Measurements from ENCODE around the gene ACAA1. TPM values are rescaled to one million over a fixed set of nuclear protein-coding genes. Genes with fewer than 3 reads are reported as not detected.

ACAA1 gene
- total and polyA plus RNA-seq, 10 of the 15 experiments (the other 5 are each of a cell fraction or from before 2014, with no cell fraction given) = 5.7 to 85.4 (median 60.6) TPM

DNA sequence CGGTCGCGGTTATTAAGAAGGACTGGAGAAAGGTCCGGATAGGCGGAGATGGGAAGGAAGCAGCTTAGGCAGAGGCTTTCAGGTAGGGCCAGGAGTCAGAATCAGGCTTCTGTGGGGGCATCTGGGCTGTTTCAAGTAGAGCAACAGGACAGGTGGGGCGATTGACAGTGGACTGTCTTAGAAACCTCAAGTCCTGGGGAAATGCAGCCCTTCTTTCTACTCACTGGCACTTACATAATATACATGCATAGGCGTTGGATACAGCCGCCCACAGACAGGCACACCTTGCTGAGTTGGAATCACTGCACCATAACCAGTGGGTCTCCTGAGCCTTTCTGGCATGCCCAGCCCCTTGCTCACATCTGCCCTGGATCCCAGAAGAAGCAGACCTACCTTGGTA is 2.3 kb upstream of the ACAA1 start:
- Histone ChIP-seq H3K4me2 (ENCODE audit: control insufficient read depth, insufficient read depth) (peak overlapping the region; percentile 99), H3K4me3 (peak overlapping the region; percentile 98), H3K36me3 (ENCODE audit: control insufficient read depth in 2 of 2, insufficient read depth in 2 of 2, low read length in 1 of 2) (peaks cover 0 to 15% of the 10 kb centered on the region in 2 experiments; a peak in 2 of 4 replicates), H3K27me3 (replicated peaks in 1 of 2; ENCODE audit: control insufficient read depth in 2 of 2, insufficient read depth in 2 of 2, low read length in 1 of 2) (no peaks in the 10 kb centered on the region), H3K4me1 (ENCODE audit: control insufficient read depth, insufficient read depth, low read length) (peaks cover 35% of the 10 kb centered on the region), H3K79me2 (ENCODE audit: control insufficient read depth, insufficient read depth, low read length) (peaks cover 63% of the 10 kb centered on the region), H4K20me1 (ENCODE audit: control insufficient read depth, insufficient read depth) (no peaks in the 10 kb centered on the region), H3K27ac (ENCODE audit: control insufficient read depth, insufficient read depth) (peak overlapping the region; percentile 99), H3K9ac (ENCODE audit: control insufficient read depth, insufficient read depth, low read length) (peak overlapping the region; percentile 94), H3K9me3 (replicated peaks; ENCODE audit: control insufficient read depth, insufficient read depth, low read length) (no peaks in the 10 kb centered on the region; the same call in 2 of the 3 replicates), H2AFZ (ENCODE audit: control insufficient read depth, low read depth, low read length) (peak overlapping the region; percentile 72)
- CTCF ChIA-PET = interaction anchor here (0.7 to 8.2 kb wide), 7 partner anchors 14 to 204 kb away, joined by 3 to 74 read pairs (median 3); partner anchors contain the start of gene OXSR1
- DNase-seq (ENCODE audit: low read depth, low spot score) (no peak), FAIRE-seq (no peak), ATAC-seq (no peak)
- WGBS (ENCODE audit: insufficient coverage, insufficient replicate concordance, low lambda C conversion rate, missing lambda C conversion rate) = 1% methylated on average over 8 of the region's 8 CpGs
- in situ Hi-C loops (cut with MboI) (no loop called here), intact Hi-C loops (cut with micrococcal nuclease; ENCODE audit: unreplicated experiment) (loop anchor here (5.0 kb wide), 1 partner anchor 73 kb away; no protein-coding TSS in a partner anchor)
- RAD21 ChIA-PET (ENCODE audit: unreplicated experiment) = interaction anchor here (1.0 to 5.0 kb wide), 4 partner anchors 26 to 142 kb away, joined by 4 to 62 read pairs (median 5); partner anchors contain the start of genes OXSR1 and SLC22A14
- no peak for TF ChIP-seq JUNB (IDR thresholded peaks at IDR 0.05)
- TF ChIP-seq NR2C1 (IDR thresholded peaks at IDR 0.05) = no peak
- no peak for TF ChIP-seq NRF1 (conservative IDR thresholded peaks at IDR 0.05; ENCODE audit: low read depth, low read length)
- no peak for TF ChIP-seq STAT1 (conservative IDR thresholded peaks at IDR 0.05)
- no peak for TF ChIP-seq ZBED1 (IDR thresholded peaks at IDR 0.05; ENCODE audit: borderline replicate concordance)
- TF ChIP-seq SMC3 (IDR thresholded peaks at IDR 0.05; ENCODE audit: borderline replicate concordance, low read length) = no peak
- no peak for TF ChIP-seq JUND (IDR thresholded peaks at IDR 0.05; ENCODE audit: low read depth, low read length)
- TF ChIP-seq, protein P1, sequence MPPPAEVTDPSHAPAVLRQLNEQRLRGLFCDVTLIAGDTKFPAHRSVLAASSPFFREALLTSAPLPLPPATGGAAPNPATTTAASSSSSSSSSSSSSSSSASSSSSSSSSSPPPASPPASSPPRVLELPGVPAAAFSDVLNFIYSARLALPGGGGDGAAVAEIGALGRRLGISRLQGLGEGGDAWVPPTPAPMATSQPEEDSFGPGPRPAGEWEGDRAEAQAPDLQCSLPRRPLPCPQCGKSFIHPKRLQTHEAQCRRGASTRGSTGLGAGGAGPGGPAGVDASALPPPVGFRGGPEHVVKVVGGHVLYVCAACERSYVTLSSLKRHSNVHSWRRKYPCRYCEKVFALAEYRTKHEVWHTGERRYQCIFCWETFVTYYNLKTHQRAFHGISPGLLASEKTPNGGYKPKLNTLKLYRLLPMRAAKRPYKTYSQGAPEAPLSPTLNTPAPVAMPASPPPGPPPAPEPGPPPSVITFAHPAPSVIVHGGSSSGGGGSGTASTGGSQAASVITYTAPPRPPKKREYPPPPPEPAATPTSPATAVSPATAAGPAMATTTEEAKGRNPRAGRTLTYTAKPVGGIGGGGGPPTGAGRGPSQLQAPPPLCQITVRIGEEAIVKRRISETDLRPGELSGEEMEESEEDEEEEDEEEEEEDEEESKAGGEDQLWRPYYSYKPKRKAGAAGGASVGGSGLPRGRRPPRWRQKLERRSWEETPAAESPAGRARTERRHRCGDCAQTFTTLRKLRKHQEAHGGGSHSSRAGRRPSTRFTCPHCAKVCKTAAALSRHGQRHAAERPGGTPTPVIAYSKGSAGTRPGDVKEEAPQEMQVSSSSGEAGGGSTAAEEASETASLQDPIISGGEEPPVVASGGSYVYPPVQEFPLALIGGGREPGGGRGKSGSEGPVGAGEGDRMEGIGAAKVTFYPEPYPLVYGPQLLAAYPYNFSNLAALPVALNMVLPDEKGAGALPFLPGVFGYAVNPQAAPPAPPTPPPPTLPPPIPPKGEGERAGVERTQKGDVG (CRISPR knock-in tag; IDR thresholded peaks at IDR 0.05) = no peak
- TF ChIP-seq HDAC2 (IDR thresholded peaks at IDR 0.05) = no peak
- TF ChIP-seq SMAD5 (IDR thresholded peaks at IDR 0.05; ENCODE audit: low read depth) = no peak
- TF ChIP-seq, protein P2, sequence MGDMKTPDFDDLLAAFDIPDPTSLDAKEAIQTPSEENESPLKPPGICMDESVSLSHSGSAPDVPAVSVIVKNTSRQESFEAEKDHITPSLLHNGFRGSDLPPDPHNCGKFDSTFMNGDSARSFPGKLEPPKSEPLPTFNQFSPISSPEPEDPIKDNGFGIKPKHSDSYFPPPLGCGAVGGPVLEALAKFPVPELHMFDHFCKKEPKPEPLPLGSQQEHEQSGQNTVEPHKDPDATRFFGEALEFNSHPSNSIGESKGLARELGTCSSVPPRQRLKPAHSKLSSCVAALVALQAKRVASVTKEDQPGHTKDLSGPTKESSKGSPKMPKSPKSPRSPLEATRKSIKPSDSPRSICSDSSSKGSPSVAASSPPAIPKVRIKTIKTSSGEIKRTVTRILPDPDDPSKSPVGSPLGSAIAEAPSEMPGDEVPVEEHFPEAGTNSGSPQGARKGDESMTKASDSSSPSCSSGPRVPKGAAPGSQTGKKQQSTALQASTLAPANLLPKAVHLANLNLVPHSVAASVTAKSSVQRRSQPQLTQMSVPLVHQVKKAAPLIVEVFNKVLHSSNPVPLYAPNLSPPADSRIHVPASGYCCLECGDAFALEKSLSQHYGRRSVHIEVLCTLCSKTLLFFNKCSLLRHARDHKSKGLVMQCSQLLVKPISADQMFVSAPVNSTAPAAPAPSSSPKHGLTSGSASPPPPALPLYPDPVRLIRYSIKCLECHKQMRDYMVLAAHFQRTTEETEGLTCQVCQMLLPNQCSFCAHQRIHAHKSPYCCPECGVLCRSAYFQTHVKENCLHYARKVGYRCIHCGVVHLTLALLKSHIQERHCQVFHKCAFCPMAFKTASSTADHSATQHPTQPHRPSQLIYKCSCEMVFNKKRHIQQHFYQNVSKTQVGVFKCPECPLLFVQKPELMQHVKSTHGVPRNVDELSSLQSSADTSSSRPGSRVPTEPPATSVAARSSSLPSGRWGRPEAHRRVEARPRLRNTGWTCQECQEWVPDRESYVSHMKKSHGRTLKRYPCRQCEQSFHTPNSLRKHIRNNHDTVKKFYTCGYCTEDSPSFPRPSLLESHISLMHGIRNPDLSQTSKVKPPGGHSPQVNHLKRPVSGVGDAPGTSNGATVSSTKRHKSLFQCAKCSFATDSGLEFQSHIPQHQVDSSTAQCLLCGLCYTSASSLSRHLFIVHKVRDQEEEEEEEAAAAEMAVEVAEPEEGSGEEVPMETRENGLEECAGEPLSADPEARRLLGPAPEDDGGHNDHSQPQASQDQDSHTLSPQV (IDR thresholded peaks at IDR 0.05) = no peak
- no peak for TF ChIP-seq KDM1A (IDR thresholded peaks at IDR 0.05; ENCODE audit: borderline replicate concordance)
- no peak for TF ChIP-seq ETV6 (conservative IDR thresholded peaks at IDR 0.05 in 1 of 2, IDR thresholded peaks at IDR 0.05 in 1 of 2; ENCODE audit: borderline replicate concordance in 1 of 2, low read depth in 1 of 2)
- TF ChIP-seq, protein P3, sequence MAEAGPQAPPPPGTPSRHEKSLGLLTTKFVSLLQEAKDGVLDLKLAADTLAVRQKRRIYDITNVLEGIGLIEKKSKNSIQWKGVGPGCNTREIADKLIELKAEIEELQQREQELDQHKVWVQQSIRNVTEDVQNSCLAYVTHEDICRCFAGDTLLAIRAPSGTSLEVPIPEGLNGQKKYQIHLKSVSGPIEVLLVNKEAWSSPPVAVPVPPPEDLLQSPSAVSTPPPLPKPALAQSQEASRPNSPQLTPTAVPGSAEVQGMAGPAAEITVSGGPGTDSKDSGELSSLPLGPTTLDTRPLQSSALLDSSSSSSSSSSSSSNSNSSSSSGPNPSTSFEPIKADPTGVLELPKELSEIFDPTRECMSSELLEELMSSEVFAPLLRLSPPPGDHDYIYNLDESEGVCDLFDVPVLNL (IDR thresholded peaks at IDR 0.05; ENCODE audit: low read depth, low read length) = no peak
- TF ChIP-seq RELA (IDR thresholded peaks at IDR 0.05; ENCODE audit: borderline replicate concordance, partially characterized antibody) = no peak
- SMC1A ChIA-PET (ENCODE audit: uncharacterized antibody, unreplicated experiment) = interaction anchor here (1.5 to 8.2 kb wide), 4 partner anchors 16 to 77 kb away, joined by 3 to 92 read pairs (median 54); partner anchors contain the start of gene OXSR1
- BruUV-seq (replicated peaks) = no TSS peak
- POLR2A ChIA-PET = interaction anchor here (1.0 to 8.8 kb wide), 6 partner anchors 9 to 208 kb away, joined by 3 to 146 read pairs (median 12); partner anchors contain the start of genes OXSR1 and XYLB

Data from GM12878 (cell line).